Uterus (tissue), 2 donors: Measurements from ENCODE around the gene SDCCAG8.

Experiments used
- CTCF ChIP-seq, 4 experiments: fragments of 200-600 bp in 2 of 4; fragments of 450-650 bp in 2 of 4; sonication (generic) in 2 of 4; IDR thresholded peaks; one replicate each; pipeline ENCODE4 v1.5.1; 2016 to 2019; ENCODE audit warnings: antibody characterized with exemption in 4 of 4, mild to moderate bottlenecking in 2 of 4, moderate library complexity in 1 of 4
- POLR2A ChIP-seq, 2 donors: fragments of 450-650 bp; IDR thresholded peaks; one replicate each; pipeline ENCODE4 v1.6.1; 2016; ENCODE audit warnings: antibody characterized with exemption in 2 of 2, mild to moderate bottlenecking in 1 of 2, moderate library complexity in 1 of 2

GRCh38 chr1:243528459-243529121, 272.7 kb downstream of the SDCCAG8 start:
- TF ChIP-seq CTCF (IDR thresholded peaks at IDR 0.05) (no peak), POLR2A (IDR thresholded peaks at IDR 0.05) (no peak)
